ENCODE data around the gene VAMP2. TPM values are rescaled to one million over a fixed set of nuclear protein-coding genes. Genes with fewer than 3 reads are reported as not detected.

Gene VAMP2
- total and polyA plus RNA-seq, 9 of the 15 experiments (the other 6 are each of a cell fraction or from before 2014, with no cell fraction given): 2.3 to 31.8 (median 6.0) TPM

- peak; percentile 40 to 46; a peak in 2 of 4 replicates for TF ChIP-seq MAZ (CRISPR knock-in tag; conservative IDR thresholded peaks at IDR 0.05 in 1 of 2, IDR thresholded peaks at IDR 0.05 in 1 of 2)
- no peak for TF ChIP-seq ZNF518B (CRISPR knock-in tag; IDR thresholded peaks at IDR 0.05)
- TF ChIP-seq ZNF436 (CRISPR knock-in tag; IDR thresholded peaks at IDR 0.05): no peak
- no peak for TF ChIP-seq FOXP1 (CRISPR knock-in tag; IDR thresholded peaks at IDR 0.05)
- TF ChIP-seq BRF1 (IDR thresholded peaks at IDR 0.05; ENCODE audit: borderline replicate concordance, extremely low read depth, insufficient read length): peak; percentile 44
- no peak for TF ChIP-seq CTCF (IDR thresholded peaks at IDR 0.05 in 2 of 3, conservative IDR thresholded peaks at IDR 0.05 in 1 of 3; ENCODE audit: insufficient read depth in 2 of 3, low read depth in 1 of 3, low read length in 3 of 3)
- peak; percentile 61 for TF ChIP-seq CXXC5 (CRISPR knock-in tag; IDR thresholded peaks at IDR 0.05)
- no peak for TF ChIP-seq ZNF407 (IDR thresholded peaks at IDR 0.05; ENCODE audit: low read depth)
- TF ChIP-seq NFRKB (IDR thresholded peaks at IDR 0.05; ENCODE audit: low read depth): no peak
- no peak for TF ChIP-seq SOX6 (IDR thresholded peaks at IDR 0.05)
- TF ChIP-seq HINFP (tag; conservative IDR thresholded peaks at IDR 0.05; ENCODE audit: low read depth): peak; percentile 68; the same call in 1 of the 2 replicates
Observed at GRCh38 chr17:8125154-8125946, 37.4 kb downstream of the VAMP2 start (continued).
